Mesodermal cell (in vitro differentiated cells): ENCODE data around the gene CCDC34.

Experiments
- H3K27ac ChIP-seq: 2 replicates; pipeline ENCODE4 v1.7.0; 2013; ENCODE audit warnings: mild to moderate bottlenecking, low read depth, low read length, moderate library complexity; ENCODE audit not compliant: severe bottlenecking
- H3K36me3 ChIP-seq: 2 replicates; pipeline ENCODE4 v1.7.1; 2013; ENCODE audit warnings: mild to moderate bottlenecking, low read length, moderate library complexity; ENCODE audit not compliant: control insufficient read depth, insufficient read depth
- H3K4me1 ChIP-seq: one replicate; pipeline ENCODE4 v1.7.1; 2013; ENCODE audit warnings: mild to moderate bottlenecking, low read length; ENCODE audit not compliant: insufficient read depth, control insufficient read depth, poor library complexity, severe bottlenecking
- H3K4me3 ChIP-seq: 2 replicates; pipeline ENCODE4 v1.7.0; 2013; ENCODE audit warnings: low read length, control low read depth, mild to moderate bottlenecking; ENCODE audit not compliant: insufficient read depth, poor library complexity, severe bottlenecking; ENCODE audit errors: extremely low read depth
- H3K9me3 ChIP-seq: 2 replicates; pipeline ENCODE4 v1.7.1; 2013; ENCODE audit warnings: mild to moderate bottlenecking, low read length, moderate library complexity; ENCODE audit not compliant: control insufficient read depth
- WGBS, 2 experiments: methylation state at CpG; one replicate each; pipeline ENCODE4 v1.1.5; 2013; ENCODE audit warnings: missing lambda C conversion rate in 2 of 2; ENCODE audit not compliant: insufficient coverage in 2 of 2; 5-methylcytosine and 5-hydroxymethylcytosine counted together

Gene CCDC34

GRCh38 chr11:27361649-27362431 lies 1.2 kb downstream of the CCDC34 start:
- Histone ChIP-seq H3K4me3 (peak overlapping the region; percentile 73), H3K9me3 (no peaks in the 10 kb centered on the region), H3K36me3 (no peaks in the 10 kb centered on the region), H3K27ac (no peak overlapping the region), H3K4me1 (no peaks in the 10 kb centered on the region)
- 96 to 100% methylated on average over 3 of the region's 8 CpGs for WGBS, 2 experiments

GRCh38 chr11:27358296-27358695 lies 4.7 kb downstream of the CCDC34 start:
- no peak overlapping the region for H3K4me3 ChIP-seq
- H3K9me3 ChIP-seq = no peaks in the 10 kb centered on the region
- H3K27ac ChIP-seq = no peak overlapping the region
- WGBS, 2 experiments = 100% methylated on average over 1 of the region's 1 CpG; no CpG with 5 or more reads in 1 of the 2 experiments
- H3K36me3 ChIP-seq = no peaks in the 10 kb centered on the region
- no peaks in the 10 kb centered on the region for H3K4me1 ChIP-seq

DNA sequence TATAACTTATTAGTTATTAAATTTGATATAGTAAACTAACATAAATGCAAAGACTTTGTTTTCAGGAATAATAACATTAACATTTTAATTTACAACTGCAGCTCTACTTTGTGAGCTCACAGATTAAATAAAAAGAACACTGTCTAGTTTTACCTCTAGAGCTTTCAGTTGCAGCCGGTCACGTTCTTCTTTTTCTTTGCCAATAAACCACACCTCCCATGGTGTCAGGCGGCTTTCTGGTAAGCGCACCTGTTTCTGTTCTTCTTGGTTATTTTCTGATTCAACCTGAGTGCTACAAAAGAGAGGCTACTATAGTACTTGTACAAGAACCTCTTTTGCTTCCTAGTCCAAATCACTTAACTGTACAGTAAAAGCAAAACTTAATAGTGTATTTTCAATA lies 5.8 kb downstream of the CCDC34 start:
- Histone ChIP-seq H3K4me1 (no peaks in the 10 kb centered on the region), H3K9me3 (no peaks in the 10 kb centered on the region), H3K36me3 (peaks cover 3% of the 10 kb centered on the region), H3K27ac (no peak overlapping the region), H3K4me3 (no peak overlapping the region)
- 95 to 100% methylated on average over 3 to 4 of the region's 4 CpGs for WGBS, 2 experiments

- WGBS, 2 experiments = no CpG with 5 or more reads among the region's 5 CpGs
- Histone ChIP-seq H3K4me3 (no peak overlapping the region), H3K4me1 (no peaks in the 10 kb centered on the region), H3K27ac (no peak overlapping the region), H3K36me3 (peaks cover 8% of the 10 kb centered on the region), H3K9me3 (no peaks in the 10 kb centered on the region)
Observed at GRCh38 chr11:27356624-27357222, 6.3 kb downstream of the CCDC34 start.

- WGBS, 2 experiments = 100% methylated on average over 1 to 2 of the region's 3 CpGs
- H3K36me3 ChIP-seq = peaks cover 9% of the 10 kb centered on the region
- no peaks in the 10 kb centered on the region for H3K9me3 ChIP-seq
- peaks cover 5% of the 10 kb centered on the region for H3K4me1 ChIP-seq
- no peak overlapping the region for H3K4me3 ChIP-seq
- no peak overlapping the region for H3K27ac ChIP-seq
Observed at GRCh38 chr11:27355575-27356104, 7.4 kb downstream of the CCDC34 start.

GRCh38 chr11:27354359-27354965 lies 8.6 kb downstream of the CCDC34 start:
- Histone ChIP-seq H3K27ac (no peak overlapping the region), H3K4me3 (no peak overlapping the region), H3K36me3 (peaks cover 9% of the 10 kb centered on the region), H3K4me1 (peaks cover 14% of the 10 kb centered on the region), H3K9me3 (no peaks in the 10 kb centered on the region)
- 70 to 100% methylated on average over 1 to 3 of the region's 5 CpGs for WGBS, 2 experiments

DNA sequence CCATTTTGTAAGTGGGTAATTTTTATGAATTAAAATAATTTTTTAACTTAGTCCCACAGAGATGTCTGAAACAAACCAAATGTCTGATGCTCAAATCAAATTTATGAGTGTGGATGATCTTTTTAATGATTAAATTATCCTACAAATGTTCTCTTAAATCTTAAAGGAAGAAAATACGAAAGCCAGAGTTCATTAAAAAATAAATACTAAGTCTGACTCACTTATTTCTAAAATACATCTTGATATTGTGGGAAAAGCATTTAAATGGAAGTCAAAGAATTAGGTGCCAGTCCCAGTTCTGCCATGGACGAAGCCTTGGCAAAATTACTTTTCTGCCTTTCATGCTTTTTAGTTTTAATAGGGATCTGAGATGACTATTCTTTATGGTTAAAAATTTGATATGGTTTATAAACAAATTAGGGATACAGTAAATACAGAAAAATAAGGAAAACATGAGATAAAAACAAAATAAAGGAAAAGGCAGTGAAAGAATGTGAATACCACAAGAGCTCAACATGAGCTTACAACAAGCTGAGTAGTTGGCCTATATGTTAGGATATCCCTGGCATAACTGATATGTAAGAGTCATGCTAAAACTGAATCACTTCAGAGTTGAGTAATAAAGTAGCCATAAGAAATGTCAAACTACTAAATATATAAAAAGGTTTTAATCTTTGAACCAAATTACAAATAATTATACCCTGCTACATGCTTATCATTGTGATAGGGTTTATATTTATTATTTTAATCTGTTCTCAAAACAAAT lies 9.2 kb downstream of the CCDC34 start:
- peaks cover 9% of the 10 kb centered on the region for H3K36me3 ChIP-seq
- H3K4me3 ChIP-seq = no peak overlapping the region
- no peak overlapping the region for H3K27ac ChIP-seq
- peaks cover 16% of the 10 kb centered on the region for H3K4me1 ChIP-seq
- 80% methylated on average over 1 of the region's 2 CpGs; no CpG with 5 or more reads in 1 of the 2 experiments for WGBS, 2 experiments
- no peaks in the 10 kb centered on the region for H3K9me3 ChIP-seq

DNA sequence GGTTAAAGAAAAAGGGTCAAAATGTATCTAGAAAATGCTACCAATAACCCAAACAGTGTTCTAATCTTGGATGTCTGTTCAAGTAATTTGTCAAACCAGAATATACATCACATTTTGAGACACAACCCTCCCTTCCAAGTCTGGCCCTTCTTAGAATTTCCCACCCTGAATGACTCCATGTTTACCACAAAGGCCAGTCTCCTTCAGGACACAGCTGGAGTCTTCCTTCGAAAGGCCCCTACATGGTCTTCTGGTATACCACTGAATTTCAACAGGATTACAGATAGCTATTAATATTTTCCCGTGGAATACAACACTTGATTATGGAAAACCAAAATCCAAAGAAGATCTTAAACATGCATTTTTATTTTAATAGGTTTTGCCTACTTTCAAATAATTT lies 10.2 kb downstream of the CCDC34 start:
- peaks cover 9% of the 10 kb centered on the region for H3K36me3 ChIP-seq
- H3K4me3 ChIP-seq = no peak overlapping the region
- H3K4me1 ChIP-seq = peaks cover 21% of the 10 kb centered on the region
- H3K27ac ChIP-seq = no peak overlapping the region
- no peaks in the 10 kb centered on the region for H3K9me3 ChIP-seq
- WGBS, 2 experiments = 80% methylated on average over 1 of the region's 2 CpGs; no CpG with 5 or more reads in 1 of the 2 experiments

DNA sequence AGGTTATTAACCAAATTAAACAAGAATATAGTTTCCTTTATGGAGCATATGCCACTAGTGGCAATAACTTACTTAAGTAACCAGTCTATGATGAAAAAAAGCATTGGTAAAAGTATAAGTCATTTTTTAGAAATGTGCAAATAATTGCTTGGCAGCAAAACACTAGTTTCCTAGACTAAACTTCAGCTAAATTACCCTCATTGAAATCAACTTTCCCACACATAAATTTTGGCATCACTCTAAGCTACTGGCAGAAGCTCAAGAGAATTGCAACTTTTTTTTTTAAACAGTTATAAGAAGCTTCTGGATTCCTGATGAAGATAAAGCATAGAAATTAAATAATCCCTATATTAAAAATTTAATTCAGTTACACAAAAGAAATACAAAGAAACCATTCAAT lies 12.5 kb downstream of the CCDC34 start:
- no peaks in the 10 kb centered on the region for H3K9me3 ChIP-seq
- peak overlapping the region; percentile 33 for H3K27ac ChIP-seq
- peaks cover 24% of the 10 kb centered on the region for H3K4me1 ChIP-seq
- H3K4me3 ChIP-seq = no peak overlapping the region
- H3K36me3 ChIP-seq = peaks cover 9% of the 10 kb centered on the region

GRCh38 chr11:27349919-27350318 lies 13.1 kb downstream of the CCDC34 start:
- peaks cover 24% of the 10 kb centered on the region for H3K4me1 ChIP-seq
- no peaks in the 10 kb centered on the region for H3K9me3 ChIP-seq
- H3K36me3 ChIP-seq = peaks cover 9% of the 10 kb centered on the region
- no peak overlapping the region for H3K4me3 ChIP-seq
- 67 to 68% methylated on average over 2 of the region's 2 CpGs for WGBS, 2 experiments
- peak overlapping the region; percentile 33 for H3K27ac ChIP-seq
